A673 (cell line): ENCODE data around the gene SLC6A12.

Experiments
- CTCF ChIP-seq: fragments of 300-800, 200-600 bp; sonication (generic); conservative IDR thresholded peaks from 2 replicates; pipeline ENCODE4 v1.5.1; 2017; ENCODE audit warnings: low read depth, mild to moderate bottlenecking, antibody characterized with exemption, low read length, moderate library complexity, mixed read lengths
- EZH2 ChIP-seq: fragments of 200-600 bp; sonication (generic); IDR thresholded peaks from 2 replicates; pipeline ENCODE4 v1.6.1; 2017; ENCODE audit warnings: borderline replicate concordance, low read depth, mild to moderate bottlenecking, mixed read lengths, antibody characterized with exemption, low read length; ENCODE audit not compliant: poor library complexity, severe bottlenecking

GRCh38 chr12:178829-179109, 35.2 kb downstream of the SLC6A12 start:
- TF ChIP-seq EZH2 (no peak), CTCF (no peak)
